GM21723 (cell line): Measurements from ENCODE around the gene MICU2.

Experiments
- ATAC-seq: cut with Tn5 transposase; IDR thresholded peaks from one replicate; pipeline ENCODE4 v1.9.1; 2021; ENCODE audit warnings: mild to moderate bottlenecking, moderate library complexity; ENCODE audit not compliant: unreplicated experiment

MICU2 gene

GRCh38 chr13:21548577-21548976 is 55.4 kb downstream of the MICU2 start:
- no peak for ATAC-seq

GRCh38 chr13:21546372-21546771 is 57.6 kb downstream of the MICU2 start:
- ATAC-seq, result no peak

GRCh38 chr13:21544515-21544914 is 59.5 kb downstream of the MICU2 start:
- no peak for ATAC-seq

GRCh38 chr13:21542563-21542962 is 61.4 kb downstream of the MICU2 start:
- no peak for ATAC-seq

- no peak for ATAC-seq
Measured at GRCh38 chr13:21541980-21542379, 62.0 kb downstream of the MICU2 start.

- no peak for ATAC-seq
Measured at GRCh38 chr13:21541271-21541670, 62.7 kb downstream of the MICU2 start.

GRCh38 chr13:21539687-21540086 is 64.3 kb downstream of the MICU2 start:
- ATAC-seq, result no peak

GRCh38 chr13:21538753-21539152 is 65.2 kb downstream of the MICU2 start:
- ATAC-seq, result no peak

- ATAC-seq, result no peak
Measured at GRCh38 chr13:21538280-21538679, 65.7 kb downstream of the MICU2 start.

- ATAC-seq, result no peak
Measured at GRCh38 chr13:21537105-21537504, 66.9 kb downstream of the MICU2 start.

- no peak for ATAC-seq
Measured at GRCh38 chr13:21534760-21535159, 69.2 kb downstream of the MICU2 start.

GRCh38 chr13:21531455-21531854 is 72.5 kb downstream of the MICU2 start:
- no peak for ATAC-seq

GRCh38 chr13:21530656-21531055 is 73.3 kb downstream of the MICU2 start:
- no peak for ATAC-seq

- no peak for ATAC-seq
Measured at GRCh38 chr13:21529146-21529893, 74.7 kb downstream of the MICU2 start.

- no peak for ATAC-seq
Measured at GRCh38 chr13:21528616-21529015, 75.4 kb downstream of the MICU2 start.

GRCh38 chr13:21526707-21527540 is 77.0 kb downstream of the MICU2 start:
- ATAC-seq, result no peak

GRCh38 chr13:21522847-21523246 is 81.1 kb downstream of the MICU2 start:
- no peak for ATAC-seq

GRCh38 chr13:21522130-21522529 is 81.8 kb downstream of the MICU2 start:
- ATAC-seq, result no peak

GRCh38 chr13:21518617-21519144 is 85.3 kb downstream of the MICU2 start:
- ATAC-seq, result no peak

GRCh38 chr13:21517576-21517975 is 86.4 kb downstream of the MICU2 start:
- no peak for ATAC-seq

GRCh38 chr13:21516805-21517204 is 87.2 kb downstream of the MICU2 start:
- ATAC-seq, result no peak

- ATAC-seq, result no peak
Measured at GRCh38 chr13:21511849-21512248, 92.1 kb downstream of the MICU2 start.
